CD4-positive, alpha-beta T cell treated with Interleukin-4 for 4 hours (primary cell): Measurements from ENCODE around the gene DUSP18.
"Not testable (repeated sequence)": the region's sequence is repeated elsewhere in the genome, so short reads cannot be mapped to it uniquely, and the experiment has no call there.

Source experiments
- DNase-seq: peaks from one replicate; pipeline ENCODE4 v3.0.0-alpha.2; 2020

DUSP18 gene

GRCh38 chr22:30667494-30668385 lies at the start of gene DUSP18:
Gene DUSP18, minus strand, starts transcription at chr22:30667875. Its CDS starts 3,872 bp downstream, at chr22:30664003.
- DNase-seq: peak; percentile 93

- DNase-seq: no peak
Observed at GRCh38 chr22:30714062-30714461, 46.4 kb upstream of the DUSP18 start.

- no peak for DNase-seq
Observed at GRCh38 chr22:30712094-30712493, 44.4 kb upstream of the DUSP18 start.

- DNase-seq: peak; percentile 71
Observed at GRCh38 chr22:30709980-30710379, 42.3 kb upstream of the DUSP18 start.

- peak; percentile 21 for DNase-seq
Observed at GRCh38 chr22:30705710-30706651, 38.3 kb upstream of the DUSP18 start.

- DNase-seq: no peak
Observed at GRCh38 chr22:30704978-30705377, 37.3 kb upstream of the DUSP18 start.

- DNase-seq: no peak
Observed at GRCh38 chr22:30702856-30703255, 35.2 kb upstream of the DUSP18 start.

- no peak for DNase-seq
Observed at GRCh38 chr22:30701872-30702271, 34.2 kb upstream of the DUSP18 start.

GRCh38 chr22:30697975-30698374 lies 30.3 kb upstream of the DUSP18 start:
- DNase-seq: no peak

- no peak for DNase-seq
Observed at GRCh38 chr22:30695871-30696655, 28.4 kb upstream of the DUSP18 start.

GRCh38 chr22:30695351-30695851 lies 27.7 kb upstream of the DUSP18 start:
- no peak for DNase-seq

GRCh38 chr22:30694640-30695350 lies 27.1 kb upstream of the DUSP18 start, which contains the start of gene OSBP2:
Gene OSBP2, plus strand, starts transcription at chr22:30694874. Its CDS starts 36 bp downstream, at chr22:30694910.
- peak; percentile 9 for DNase-seq

GRCh38 chr22:30694171-30694639 lies 26.5 kb upstream of the DUSP18 start:
- peak; percentile 40 for DNase-seq

- no peak for DNase-seq
Observed at GRCh38 chr22:30691204-30691603, 23.5 kb upstream of the DUSP18 start.

GRCh38 chr22:30689622-30690021 lies 21.9 kb upstream of the DUSP18 start:
- no peak for DNase-seq

- no peak for DNase-seq
Observed at GRCh38 chr22:30687358-30687757, 19.7 kb upstream of the DUSP18 start.

- no peak for DNase-seq
Observed at GRCh38 chr22:30685178-30685577, 17.5 kb upstream of the DUSP18 start.

GRCh38 chr22:30681831-30682230 lies 14.2 kb upstream of the DUSP18 start:
- no peak for DNase-seq

- no peak for DNase-seq
Observed at GRCh38 chr22:30680991-30681770, 13.5 kb upstream of the DUSP18 start.

GRCh38 chr22:30679895-30680690 lies 12.4 kb upstream of the DUSP18 start:
- not testable (repeated sequence) for DNase-seq
